HCT116 (cell line): ENCODE data around the gene NUP188.

Source experiments
- CTCF ChIP-seq, 3 experiments: fragments of 200-600 bp in 1 of 3; sonication (generic) in 1 of 3; IDR thresholded peaks in 2 of 3; conservative IDR thresholded peaks in 1 of 3; 2 replicates each; pipeline ENCODE4 v1.5.1; 2012 to 2017; ENCODE audit warnings: low read depth in 2 of 3, low read length in 2 of 3, antibody characterized with exemption in 1 of 3, borderline replicate concordance in 1 of 3, control low read depth in 1 of 3, mild to moderate bottlenecking in 1 of 3, mixed read lengths in 1 of 3, mixed run types in 1 of 3, moderate library complexity in 1 of 3; ENCODE audit not compliant: insufficient read depth in 1 of 3
- EZH2 ChIP-seq: fragments of 200-600 bp; sonication (generic); IDR thresholded peaks from 2 replicates; pipeline ENCODE4 v1.6.1; 2017; ENCODE audit warnings: antibody characterized with exemption, mixed run types
- POLR2A ChIP-seq: IDR thresholded peaks from 2 replicates; pipeline ENCODE4 v1.7.0; 2011; ENCODE audit warnings: borderline replicate concordance; ENCODE audit not compliant: insufficient read depth, insufficient read length; ENCODE audit errors: extremely low read depth
- TCF7L2 ChIP-seq: IDR thresholded peaks from 2 replicates; pipeline ENCODE4 v1.7.0; 2011; ENCODE audit warnings: borderline replicate concordance, inconsistent platforms; ENCODE audit not compliant: insufficient read depth, insufficient read length; ENCODE audit errors: extremely low read depth

GRCh38 chr9:129036241-129036922 is 88.9 kb downstream of the NUP188 start, which contains the start of gene MIGA2:
- TF ChIP-seq POLR2A (peak; percentile 61), EZH2 (no peak), CTCF (IDR thresholded peaks at IDR 0.05 in 2 of 3, conservative IDR thresholded peaks at IDR 0.05 in 1 of 3; ENCODE audit: borderline replicate concordance in 1 of 3, insufficient read depth in 1 of 3, low read depth in 2 of 3, low read length in 2 of 3) (no peak), TCF7L2 (no peak)
